ENCODE data around the gene AK8.
"Not testable (repeated sequence)": the region's sequence is repeated elsewhere in the genome, so short reads cannot be mapped to it uniquely, and the experiment has no call there.

The AK8 gene

GRCh38 chr9:132780230-132781007 is 97.7 kb downstream of the AK8 start:
- no peak overlapping the region for H3K4me3 Mint-ChIP-seq

GRCh38 chr9:132776891-132777290 is 101.2 kb downstream of the AK8 start:
- peaks cover 5% of the 10 kb centered on the region for H3K4me1 Mint-ChIP-seq
- no peak overlapping the region for H3K4me3 Mint-ChIP-seq
- H3K27me3 Mint-ChIP-seq = peaks cover 5% of the 10 kb centered on the region
- peaks cover under 1% of the 10 kb centered on the region for H3K9me3 Mint-ChIP-seq
- no peak for ATAC-seq (ENCODE audit: low read depth)
- no peak for DNase-seq (ENCODE audit: low spot score in 2 of 2)
- no peak overlapping the region for H3K27ac Mint-ChIP-seq
- H3K36me3 Mint-ChIP-seq = peaks cover 2% of the 10 kb centered on the region

More at GRCh38 chr9:132780230-132781007, 97.7 kb downstream of the AK8 start:
- DNase-seq (ENCODE audit: low spot score in 2 of 2) (no peak), ATAC-seq (ENCODE audit: low read depth) (no peak)
- Mint-ChIP-seq H3K9me3 (no peaks in the 10 kb centered on the region), H3K27ac (no peak overlapping the region), H3K36me3 (peaks cover 2% of the 10 kb centered on the region), H3K4me1 (peaks cover 5% of the 10 kb centered on the region), H3K27me3 (peaks cover 11% of the 10 kb centered on the region)

GRCh38 chr9:132776268-132776667 is 101.8 kb downstream of the AK8 start:
- peaks cover 5% of the 10 kb centered on the region for H3K4me1 Mint-ChIP-seq
- peaks cover 4% of the 10 kb centered on the region for H3K9me3 Mint-ChIP-seq

GRCh38 chr9:132775720-132776119 is 102.4 kb downstream of the AK8 start:
- no peak overlapping the region for H3K27ac Mint-ChIP-seq
- peaks cover 4% of the 10 kb centered on the region for H3K36me3 Mint-ChIP-seq
- DNase-seq (ENCODE audit: low spot score in 2 of 2) = no peak

More at GRCh38 chr9:132776268-132776667, 101.8 kb downstream of the AK8 start:
- Mint-ChIP-seq H3K4me3 (no peak overlapping the region), H3K36me3 (peaks cover 4% of the 10 kb centered on the region), H3K27me3 (peaks cover 5% of the 10 kb centered on the region), H3K27ac (no peak overlapping the region)
- DNase-seq (ENCODE audit: low spot score in 2 of 2) = no peak
- ATAC-seq (ENCODE audit: low read depth) = no peak

GRCh38 chr9:132774886-132775285 is 103.2 kb downstream of the AK8 start:
- Mint-ChIP-seq H3K36me3 (peaks cover 4% of the 10 kb centered on the region), H3K27ac (no peak overlapping the region), H3K27me3 (peaks cover 4% of the 10 kb centered on the region), H3K9me3 (peaks cover 4% of the 10 kb centered on the region), H3K4me3 (no peak overlapping the region), H3K4me1 (peaks cover 1% of the 10 kb centered on the region)
- DNase-seq (ENCODE audit: low spot score in 2 of 2) = no peak
- no peak for ATAC-seq (ENCODE audit: low read depth)

More at GRCh38 chr9:132775720-132776119, 102.4 kb downstream of the AK8 start:
- no peak for ATAC-seq (ENCODE audit: low read depth)
- H3K27me3 Mint-ChIP-seq = peaks cover 5% of the 10 kb centered on the region
- peaks cover 4% of the 10 kb centered on the region for H3K9me3 Mint-ChIP-seq
- H3K4me3 Mint-ChIP-seq = no peak overlapping the region
- peaks cover 4% of the 10 kb centered on the region for H3K4me1 Mint-ChIP-seq

- DNase-seq (ENCODE audit: low spot score in 2 of 2) (no peak), ATAC-seq (ENCODE audit: low read depth) (no peak)
- Mint-ChIP-seq H3K27ac (no peak overlapping the region), H3K4me1 (peaks cover 4% of the 10 kb centered on the region), H3K9me3 (peaks cover 4% of the 10 kb centered on the region), H3K36me3 (peaks cover 4% of the 10 kb centered on the region), H3K27me3 (no peaks in the 10 kb centered on the region), H3K4me3 (no peak overlapping the region)
These were observed 104.2 kb downstream of the AK8 start for GRCh38 chr9:132773764-132774339.

- H3K4me3 Mint-ChIP-seq = no peak overlapping the region
- peaks cover 6% of the 10 kb centered on the region for H3K4me1 Mint-ChIP-seq
- no peak for ATAC-seq (ENCODE audit: low read depth)
- H3K9me3 Mint-ChIP-seq = peaks cover 4% of the 10 kb centered on the region
- no peaks in the 10 kb centered on the region for H3K27me3 Mint-ChIP-seq
- no peak overlapping the region for H3K27ac Mint-ChIP-seq
- peaks cover 4% of the 10 kb centered on the region for H3K36me3 Mint-ChIP-seq
- no peak for DNase-seq (ENCODE audit: low spot score in 2 of 2)
These were observed 105.0 kb downstream of the AK8 start for GRCh38 chr9:132773093-132773492.

- not testable (repeated sequence) for DNase-seq (ENCODE audit: low spot score in 2 of 2); H3K4me3 Mint-ChIP-seq; ATAC-seq (ENCODE audit: low read depth); H3K4me1 Mint-ChIP-seq; H3K27me3 Mint-ChIP-seq; H3K36me3 Mint-ChIP-seq; H3K9me3 Mint-ChIP-seq
- peak overlapping the region; percentile 17 for H3K27ac Mint-ChIP-seq
These were observed 106.3 kb downstream of the AK8 start for GRCh38 chr9:132771752-132772151.

- H3K36me3 Mint-ChIP-seq = peaks cover 2% of the 10 kb centered on the region
- peaks cover 4% of the 10 kb centered on the region for H3K9me3 Mint-ChIP-seq
- peak overlapping the region; percentile 97 for H3K27ac Mint-ChIP-seq
- ATAC-seq (ENCODE audit: low read depth) = no peak
- no peaks in the 10 kb centered on the region for H3K27me3 Mint-ChIP-seq
- peak in 1 of 2 donors; percentile 9 for DNase-seq (ENCODE audit: low spot score in 2 of 2)
- H3K4me1 Mint-ChIP-seq = peaks cover 6% of the 10 kb centered on the region
- peak overlapping the region; percentile 99 for H3K4me3 Mint-ChIP-seq
These were observed 107.2 kb downstream of the AK8 start for GRCh38 chr9:132770770-132771310.

- Mint-ChIP-seq H3K27me3 (no peaks in the 10 kb centered on the region), H3K4me3 (peak overlapping the region; percentile 99), H3K27ac (peak overlapping the region; percentile 97), H3K4me1 (peaks cover 6% of the 10 kb centered on the region), H3K9me3 (peaks cover 4% of the 10 kb centered on the region), H3K36me3 (peaks cover 2% of the 10 kb centered on the region)
- ATAC-seq (ENCODE audit: low read depth) (peak; percentile 73), DNase-seq (ENCODE audit: low spot score in 2 of 2) (peak; percentile 44 to 64)
These were observed 107.9 kb downstream of the AK8 start for GRCh38 chr9:132769906-132770769.

- DNase-seq (ENCODE audit: low spot score in 2 of 2) (peak; percentile 54 to 60), ATAC-seq (ENCODE audit: low read depth) (peak; percentile 70)
- H3K4me1 Mint-ChIP-seq = peaks cover 6% of the 10 kb centered on the region
- H3K9me3 Mint-ChIP-seq = peaks cover 4% of the 10 kb centered on the region
- peak overlapping the region; percentile 99 for H3K4me3 Mint-ChIP-seq
- H3K27me3 Mint-ChIP-seq = no peaks in the 10 kb centered on the region
- H3K27ac Mint-ChIP-seq = peak overlapping the region; percentile 97
- peaks cover 2% of the 10 kb centered on the region for H3K36me3 Mint-ChIP-seq
These were observed 108.9 kb downstream of the AK8 start for GRCh38 chr9:132768932-132769905.

- peaks cover 2% of the 10 kb centered on the region for H3K27me3 Mint-ChIP-seq
- DNase-seq (ENCODE audit: low spot score in 2 of 2) = no peak
- ATAC-seq (ENCODE audit: low read depth) = no peak
- H3K27ac Mint-ChIP-seq = no peak overlapping the region
- H3K4me3 Mint-ChIP-seq = no peak overlapping the region
- no peaks in the 10 kb centered on the region for H3K9me3 Mint-ChIP-seq
- no peaks in the 10 kb centered on the region for H3K4me1 Mint-ChIP-seq
- no peaks in the 10 kb centered on the region for H3K36me3 Mint-ChIP-seq
These were observed 114.5 kb downstream of the AK8 start for GRCh38 chr9:132763574-132763973.

- ATAC-seq (ENCODE audit: low read depth) (no peak), DNase-seq (ENCODE audit: low spot score in 2 of 2) (no peak)
- Mint-ChIP-seq H3K4me1 (no peaks in the 10 kb centered on the region), H3K27ac (no peak overlapping the region), H3K9me3 (no peaks in the 10 kb centered on the region), H3K36me3 (no peaks in the 10 kb centered on the region), H3K4me3 (no peak overlapping the region), H3K27me3 (peaks cover 2% of the 10 kb centered on the region)
These were observed 115.2 kb downstream of the AK8 start for GRCh38 chr9:132762896-132763295.
